Fibroblast of lung (primary cell): ENCODE data around the gene WNT4. TPM values are rescaled to one million over a fixed set of nuclear protein-coding genes. Genes with fewer than 3 reads are reported as not detected.
A peak's percentile ranks its signal among the peaks of the same experiment; 100 is the strongest.
"Not testable (repeated sequence)": the region's sequence is repeated elsewhere in the genome, so short reads cannot be mapped to it uniquely, and the experiment has no call there.

ENCODE experiments used
- DNase-seq, 2 donors: peaks; one replicate each; pipeline versions ENCODE4 v3.0.0 to v3.0.0-alpha.2; 2010; ENCODE audit warnings: low read depth in 2 of 2
- H2AFZ ChIP-seq: 2 replicates; pipeline ENCODE4 v1.5.1; 2012; ENCODE audit warnings: low read length, control low read depth, inconsistent platforms
- H3K27ac ChIP-seq: 2 replicates; pipeline ENCODE4 v1.5.1; 2011; ENCODE audit warnings: low read length, control low read depth; ENCODE audit not compliant: insufficient read depth
- H3K27me3 ChIP-seq: 2 replicates; pipeline ENCODE4 v1.5.1; 2011; ENCODE audit warnings: mild to moderate bottlenecking, low read length; ENCODE audit not compliant: control insufficient read depth, insufficient read depth
- H3K36me3 ChIP-seq: 2 replicates; pipeline ENCODE4 v1.5.1; 2011; ENCODE audit warnings: low read length; ENCODE audit not compliant: control insufficient read depth, insufficient read depth
- H3K4me1 ChIP-seq: 2 replicates; pipeline ENCODE4 v1.5.1; 2011; ENCODE audit warnings: low read length; ENCODE audit not compliant: control insufficient read depth, insufficient read depth; ENCODE audit errors: extremely low read depth
- H3K4me2 ChIP-seq: 2 replicates; pipeline ENCODE4 v1.5.1; 2011; ENCODE audit warnings: low read length, control low read depth; ENCODE audit not compliant: insufficient read depth; ENCODE audit errors: extremely low read depth
- H3K4me3 ChIP-seq, 4 experiments: fragments of 200-600 bp in 1 of 4; sonication (generic) in 1 of 4; replicated peaks in 1 of 4; 2 replicates each; pipeline ENCODE4 v1.5.1; 2011 to 2016; ENCODE audit warnings: low read length in 4 of 4, low read depth in 3 of 4, mild to moderate bottlenecking in 3 of 4, control low read depth in 2 of 4, inconsistent platforms in 1 of 4, mixed read lengths in 1 of 4; ENCODE audit not compliant: insufficient read depth in 1 of 4; ENCODE audit errors: control extremely low read depth in 1 of 4
- H3K79me2 ChIP-seq: 2 replicates; pipeline ENCODE4 v1.5.1; 2012; ENCODE audit warnings: mild to moderate bottlenecking, low read length, inconsistent platforms; ENCODE audit not compliant: control insufficient read depth, insufficient read depth
- H3K9ac ChIP-seq: 2 replicates; pipeline ENCODE4 v1.5.1; 2011; ENCODE audit warnings: mild to moderate bottlenecking, low read length, control low read depth; ENCODE audit not compliant: insufficient read depth
- H3K9me3 ChIP-seq: 2 replicates; pipeline ENCODE4 v1.5.1; 2012; ENCODE audit warnings: low read depth, low read length; ENCODE audit not compliant: control insufficient read depth, insufficient read depth
- H4K20me1 ChIP-seq: 2 replicates; pipeline ENCODE4 v1.5.1; 2011; ENCODE audit warnings: low read length; ENCODE audit not compliant: control insufficient read depth, insufficient read depth; ENCODE audit errors: extremely low read depth
- CTCF ChIP-seq, 2 donors: IDR thresholded peaks in 1 of 2; conservative IDR thresholded peaks in 1 of 2; 1 replicate in 1 of 2; 2 replicates in 1 of 2; pipeline ENCODE4 v1.5.1; 2011 to 2012; ENCODE audit warnings: low read length in 2 of 2, control low read depth in 1 of 2, inconsistent platforms in 1 of 2, low read depth in 1 of 2, mild to moderate bottlenecking in 1 of 2
- EZH2 ChIP-seq: IDR thresholded peaks from 2 replicates; pipeline ENCODE4 v1.5.1; 2012; ENCODE audit warnings: low read length, control low read depth, mild to moderate bottlenecking; ENCODE audit errors: missing control alignments
- polyA plus RNA-seq, 2 donors: library from polyadenylated mRNA; depleted of rRNA in 1 of 2; stranded (reverse) in 1 of 2; unstranded in 1 of 2; fragments of >200 nt; gene quantifications; 2 replicates each; pipeline ENCODE4 v1.2.1, GENCODE V29; 2011 to 2012; ENCODE audit warnings: missing spikeins in 1 of 2
- total RNA-seq: library from RNA; depleted of rRNA; stranded (reverse); fragments of >200 nt; gene quantifications from 2 replicates; pipeline ENCODE4 v1.2.1, GENCODE V29; 2014

The WNT4 gene
- total and polyA plus RNA-seq, 2 donors (not counting 1 experiment from before 2014, with no cell fraction given) = under 0.01 TPM; not detected in 1

- Histone ChIP-seq H2AFZ (no peak overlapping the region), H3K9me3 (no peaks in the 10 kb centered on the region), H3K79me2 (peaks cover 64% of the 10 kb centered on the region), H4K20me1 (peaks cover 18% of the 10 kb centered on the region), H3K27me3 (no peaks in the 10 kb centered on the region), H3K4me2 (no peak overlapping the region), H3K36me3 (peaks cover 10% of the 10 kb centered on the region), H3K27ac (no peak overlapping the region), H3K4me3 (no peak overlapping the region), H3K9ac (no peak overlapping the region), H3K4me1 (peaks cover 13% of the 10 kb centered on the region)
- TF ChIP-seq EZH2 = no peak
- no peak for TF ChIP-seq CTCF (conservative IDR thresholded peaks at IDR 0.05 in 1 of 2, IDR thresholded peaks at IDR 0.05 in 1 of 2; ENCODE audit: low read depth in 1 of 2, low read length in 2 of 2)
- DNase-seq = no peak
Observed at GRCh38 chr1:22093513-22093912, 49.4 kb downstream of the WNT4 start.

- H3K27me3 ChIP-seq, H3K9me3 ChIP-seq, H3K4me3 ChIP-seq, H3K27ac ChIP-seq, H3K36me3 ChIP-seq, H2AFZ ChIP-seq, H3K9ac ChIP-seq, H3K4me2 ChIP-seq: not testable (repeated sequence)
- Histone ChIP-seq H3K79me2 (peaks cover 73% of the 10 kb centered on the region), H4K20me1 (peaks cover 22% of the 10 kb centered on the region), H3K4me1 (peaks cover 13% of the 10 kb centered on the region)
- peak; percentile 46 to 66 for DNase-seq
Observed at GRCh38 chr1:22092026-22092768, 50.7 kb downstream of the WNT4 start.

GRCh38 chr1:22090867-22091266 is 52.0 kb downstream of the WNT4 start:
- peaks cover 13% of the 10 kb centered on the region for H3K4me1 ChIP-seq
- no peaks in the 10 kb centered on the region for H3K9me3 ChIP-seq
- no peak overlapping the region for H3K9ac ChIP-seq
- no peak overlapping the region for H3K27ac ChIP-seq
- no peak for DNase-seq
- no peak overlapping the region for H2AFZ ChIP-seq
- H3K27me3 ChIP-seq = no peaks in the 10 kb centered on the region
- H3K4me2 ChIP-seq = no peak overlapping the region
- H3K79me2 ChIP-seq = peaks cover 77% of the 10 kb centered on the region
- H4K20me1 ChIP-seq = peaks cover 22% of the 10 kb centered on the region
- peaks cover 8% of the 10 kb centered on the region for H3K36me3 ChIP-seq
- TF ChIP-seq EZH2 (no peak), CTCF (conservative IDR thresholded peaks at IDR 0.05 in 1 of 2, IDR thresholded peaks at IDR 0.05 in 1 of 2; ENCODE audit: low read depth in 1 of 2, low read length in 2 of 2) (no peak)
- H3K4me3 ChIP-seq = no peak overlapping the region
